Esophagus (tissue), 2 donors: ENCODE measurements around the gene RALGPS2. TPM values are rescaled to one million over a fixed set of nuclear protein-coding genes. Genes with fewer than 3 reads are reported as not detected.
A peak's percentile ranks its signal among the peaks of the same experiment; 100 is the strongest.

ENCODE experiments used
- H3K27ac ChIP-seq, 2 donors: one replicate each; pipeline ENCODE4 v1.5.1; 2013; ENCODE audit warnings: low read depth in 2 of 2, mild to moderate bottlenecking in 2 of 2, inconsistent platforms in 1 of 2, low read length in 1 of 2, moderate library complexity in 1 of 2
- H3K27me3 ChIP-seq, 2 donors: one replicate each; pipeline ENCODE4 v1.6.1; 2013; ENCODE audit warnings: low read length in 2 of 2, control low read depth in 1 of 2, mild to moderate bottlenecking in 1 of 2; ENCODE audit not compliant: insufficient read depth in 2 of 2, control insufficient read depth in 1 of 2
- H3K36me3 ChIP-seq, 2 donors: one replicate each; pipeline ENCODE4 v1.6.1; 2013; ENCODE audit warnings: low read length in 1 of 2; ENCODE audit not compliant: control insufficient read depth in 2 of 2, insufficient read depth in 2 of 2
- H3K4me1 ChIP-seq, 2 donors: one replicate each; pipeline ENCODE4 v1.6.1; 2013; ENCODE audit warnings: low read length in 1 of 2; ENCODE audit not compliant: control insufficient read depth in 2 of 2, insufficient read depth in 2 of 2
- H3K4me3 ChIP-seq, 2 donors: one replicate each; pipeline ENCODE4 v1.5.1; 2013; ENCODE audit warnings: low read length in 2 of 2, mild to moderate bottlenecking in 2 of 2, low read depth in 1 of 2, moderate library complexity in 1 of 2
- H3K9me3 ChIP-seq, 2 donors: one replicate each; pipeline ENCODE4 v1.6.1; 2013; ENCODE audit warnings: mild to moderate bottlenecking in 2 of 2, low read depth in 1 of 2, low read length in 1 of 2, moderate library complexity in 1 of 2; ENCODE audit not compliant: control insufficient read depth in 2 of 2, insufficient read depth in 1 of 2
- WGBS, 2 donors: extraction: QIAGEN DNeasy Blood & Tissue Kit; methylation state at CpG; one replicate each; pipeline ENCODE4 v1.1.7; 2013; 5-methylcytosine and 5-hydroxymethylcytosine counted together
- polyA plus RNA-seq, 2 donors: library from polyadenylated mRNA; stranded (reverse); fragments of 200-250 nt; gene quantifications; one replicate each; pipeline ENCODE4 v1.2.3, GENCODE V29; 2013
- donor health status: healthy with polysubstance abuse.
- donor health status: Bipolar disorder and iron deficiency.

The RALGPS2 gene, protein sequence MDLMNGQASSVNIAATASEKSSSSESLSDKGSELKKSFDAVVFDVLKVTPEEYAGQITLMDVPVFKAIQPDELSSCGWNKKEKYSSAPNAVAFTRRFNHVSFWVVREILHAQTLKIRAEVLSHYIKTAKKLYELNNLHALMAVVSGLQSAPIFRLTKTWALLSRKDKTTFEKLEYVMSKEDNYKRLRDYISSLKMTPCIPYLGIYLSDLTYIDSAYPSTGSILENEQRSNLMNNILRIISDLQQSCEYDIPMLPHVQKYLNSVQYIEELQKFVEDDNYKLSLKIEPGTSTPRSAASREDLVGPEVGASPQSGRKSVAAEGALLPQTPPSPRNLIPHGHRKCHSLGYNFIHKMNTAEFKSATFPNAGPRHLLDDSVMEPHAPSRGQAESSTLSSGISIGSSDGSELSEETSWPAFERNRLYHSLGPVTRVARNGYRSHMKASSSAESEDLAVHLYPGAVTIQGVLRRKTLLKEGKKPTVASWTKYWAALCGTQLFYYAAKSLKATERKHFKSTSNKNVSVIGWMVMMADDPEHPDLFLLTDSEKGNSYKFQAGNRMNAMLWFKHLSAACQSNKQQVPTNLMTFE
- polyA plus RNA-seq: 1 to 10 TPM; 7.6 to 8.6 TPM

DNA sequence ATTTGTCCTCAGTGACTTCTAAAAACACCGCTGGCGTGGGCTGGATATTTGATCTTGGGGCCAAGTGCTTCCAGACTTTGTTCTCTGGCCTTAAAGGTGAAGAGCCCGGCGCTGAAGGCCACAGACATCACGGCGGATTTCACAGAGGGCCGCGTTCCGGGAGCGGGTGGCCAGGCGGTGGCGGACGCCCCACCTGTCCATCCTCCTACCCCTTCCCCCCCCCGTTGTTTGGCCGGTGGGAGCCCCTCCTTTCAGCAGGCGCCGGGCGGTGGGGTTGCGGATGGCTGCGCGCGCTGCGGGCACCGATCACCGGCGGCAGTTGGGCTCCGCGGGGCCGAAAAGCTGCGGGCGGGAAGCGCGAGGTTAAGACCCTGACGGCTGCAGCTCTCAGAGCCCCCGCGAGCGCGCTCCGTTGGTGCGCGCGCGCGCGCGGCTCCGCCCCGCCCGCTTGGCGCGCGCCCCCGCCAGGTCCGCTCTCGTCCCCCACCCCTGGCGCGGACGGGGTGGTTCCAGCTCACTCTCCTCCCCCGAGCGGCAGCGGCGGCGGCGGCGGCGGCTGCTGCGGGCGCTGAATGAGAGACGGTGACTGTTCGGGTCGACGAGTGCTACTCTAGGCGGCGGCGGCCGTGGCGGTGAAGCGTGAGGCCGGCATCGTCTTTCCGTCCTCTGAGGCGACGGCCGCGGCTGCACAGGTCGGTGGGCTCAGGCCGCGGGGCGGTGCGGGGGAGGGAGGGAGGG, at the start of gene RALGPS2:
Gene RALGPS2 (plus strand): TSS at position 517 of the 738 bp plus-strand sequence. CDS start 51,521 bp downstream, outside the sequence.
- Histone ChIP-seq H3K9me3 (no peaks in the 10 kb centered on the region), H3K4me1 (no peaks in the 10 kb centered on the region), H3K36me3 (no peaks in the 10 kb centered on the region), H3K27me3 (no peaks in the 10 kb centered on the region), H3K27ac (peak within 1 kb of the TSS; percentile 92 to 94), H3K4me3 (peak within 1 kb of the TSS; percentile 84 to 88)
- WGBS, 2 donors: 1% methylated on average over 85 to 90 of the region's 90 CpGs

DNA sequence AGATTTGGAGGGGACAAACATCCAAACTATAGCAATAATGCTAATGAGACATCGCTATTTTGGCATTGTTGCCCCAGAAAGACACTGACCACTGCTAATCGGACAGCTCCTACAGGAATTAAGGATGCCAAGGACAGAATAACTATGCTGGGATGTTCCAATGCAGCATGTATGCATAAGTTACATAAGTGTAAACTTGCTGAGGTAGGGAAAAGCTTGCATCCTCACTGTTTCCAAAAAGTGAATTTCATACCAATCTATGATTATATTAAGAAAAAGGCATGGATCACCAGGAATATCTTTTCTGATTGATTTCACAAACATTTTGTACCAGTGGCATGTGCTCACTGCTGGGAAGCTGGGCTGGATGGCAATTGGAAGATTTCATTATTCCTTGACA, 45.8 kb upstream of the RALGPS2 start:
- Histone ChIP-seq H3K4me1 (no peaks in the 10 kb centered on the region), H3K9me3 (peaks cover 0 to 2% of the 10 kb centered on the region in 2 donors), H3K27me3 (no peaks in the 10 kb centered on the region), H3K36me3 (no peaks in the 10 kb centered on the region), H3K27ac (no peak overlapping the region), H3K4me3 (no peak overlapping the region)
- WGBS, 2 donors: 87 to 95% methylated on average over 2 of the region's 2 CpGs

DNA sequence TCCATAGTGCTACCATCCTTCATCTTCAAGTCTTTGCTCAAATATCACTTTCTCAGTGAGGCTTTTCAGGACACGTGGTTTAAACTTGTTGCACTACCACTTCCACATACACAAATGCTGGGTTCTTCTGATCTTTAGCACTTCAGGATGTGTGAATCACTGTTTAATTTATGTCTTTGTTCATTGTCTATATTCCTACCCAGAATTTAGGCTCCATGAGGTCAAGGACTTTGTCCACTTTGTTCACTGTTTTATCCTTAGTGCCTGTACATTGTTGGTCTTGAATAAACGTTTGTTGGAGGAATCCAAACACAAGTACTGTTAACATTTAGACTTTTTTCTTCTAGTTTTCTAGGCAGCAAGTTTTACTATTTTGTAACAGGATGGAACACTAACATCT, 42.6 kb upstream of the RALGPS2 start:
- no peaks in the 10 kb centered on the region for H3K36me3 ChIP-seq
- no peaks in the 10 kb centered on the region for H3K27me3 ChIP-seq
- no peak overlapping the region for H3K4me3 ChIP-seq
- WGBS, 2 donors: 19 to 33% methylated on average over 2 of the region's 2 CpGs
- no peaks in the 10 kb centered on the region for H3K4me1 ChIP-seq
- H3K27ac ChIP-seq: no peak overlapping the region
- H3K9me3 ChIP-seq: no peaks in the 10 kb centered on the region

DNA sequence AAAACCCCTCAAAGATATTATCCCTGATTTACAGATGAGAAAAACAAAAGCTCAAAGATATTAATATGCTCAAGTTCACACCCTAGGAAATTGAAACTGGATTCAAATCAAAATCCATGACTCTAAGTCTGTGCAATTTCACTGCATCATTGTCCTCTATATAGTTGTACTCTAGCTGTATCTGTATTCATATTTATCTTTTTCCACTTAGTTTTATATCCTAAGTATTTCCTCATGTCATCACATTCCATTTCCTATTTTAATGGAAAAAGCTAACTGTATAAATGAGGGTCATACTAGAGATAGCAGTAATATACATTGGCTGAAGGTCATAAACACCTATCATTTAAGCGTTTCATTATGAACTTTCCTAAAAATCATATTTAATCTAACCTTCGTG, 42.2 kb upstream of the RALGPS2 start:
- Histone ChIP-seq H3K27me3 (no peaks in the 10 kb centered on the region), H3K4me1 (no peaks in the 10 kb centered on the region), H3K9me3 (no peaks in the 10 kb centered on the region), H3K4me3 (no peak overlapping the region), H3K36me3 (no peaks in the 10 kb centered on the region), H3K27ac (no peak overlapping the region)
- 76 to 79% methylated on average over 2 of the region's 2 CpGs for WGBS, 2 donors

DNA sequence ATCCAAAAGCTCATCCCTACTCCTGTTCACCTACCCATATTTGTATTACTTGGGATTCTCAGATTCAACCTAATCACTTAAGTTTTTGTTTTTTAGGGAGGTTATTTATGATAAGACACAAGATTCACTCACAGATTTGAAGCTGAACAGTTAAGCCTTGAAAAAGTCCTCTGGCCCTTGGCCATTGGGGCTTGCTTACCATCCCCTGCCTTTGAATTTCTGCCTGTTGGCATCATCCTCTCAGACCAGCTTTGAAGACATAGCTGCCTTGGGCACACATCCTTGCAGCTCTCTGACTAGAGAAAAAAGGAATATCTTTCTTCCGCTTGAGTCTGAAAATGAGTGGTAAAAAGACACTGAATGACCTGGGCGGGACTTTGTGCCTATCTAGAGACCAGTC, 41.8 kb upstream of the RALGPS2 start:
- Histone ChIP-seq H3K27me3 (no peaks in the 10 kb centered on the region), H3K4me3 (no peak overlapping the region), H3K4me1 (no peaks in the 10 kb centered on the region), H3K27ac (no peak overlapping the region), H3K36me3 (no peaks in the 10 kb centered on the region), H3K9me3 (no peaks in the 10 kb centered on the region)
- 86 to 89% methylated on average over 2 of the region's 2 CpGs for WGBS, 2 donors

DNA sequence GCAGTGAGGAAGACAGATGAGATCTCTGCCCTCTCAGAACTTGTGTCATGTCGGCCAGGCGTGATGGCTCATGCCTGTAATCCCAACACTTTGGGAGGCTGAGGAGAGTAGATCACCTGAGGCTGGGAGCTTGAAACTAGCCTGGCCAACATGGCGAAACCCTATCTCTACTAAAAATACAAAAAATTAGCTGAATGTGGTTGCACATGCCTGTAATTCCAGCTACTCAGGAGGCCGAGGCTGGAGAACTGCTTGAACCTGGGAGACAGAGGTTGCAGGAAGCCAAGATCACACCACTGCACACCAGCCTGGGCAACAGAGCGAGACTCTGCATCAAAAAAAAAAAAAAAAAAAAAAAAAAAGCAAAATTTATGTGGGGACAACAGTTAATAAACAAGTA, 40.9 kb upstream of the RALGPS2 start:
- Histone ChIP-seq H3K27ac (no peak overlapping the region), H3K4me1 (no peaks in the 10 kb centered on the region), H3K36me3 (no peaks in the 10 kb centered on the region), H3K9me3 (no peaks in the 10 kb centered on the region), H3K27me3 (no peaks in the 10 kb centered on the region), H3K4me3 (no peak overlapping the region)
- WGBS, 2 donors: 93 to 94% methylated on average over 5 of the region's 5 CpGs

DNA sequence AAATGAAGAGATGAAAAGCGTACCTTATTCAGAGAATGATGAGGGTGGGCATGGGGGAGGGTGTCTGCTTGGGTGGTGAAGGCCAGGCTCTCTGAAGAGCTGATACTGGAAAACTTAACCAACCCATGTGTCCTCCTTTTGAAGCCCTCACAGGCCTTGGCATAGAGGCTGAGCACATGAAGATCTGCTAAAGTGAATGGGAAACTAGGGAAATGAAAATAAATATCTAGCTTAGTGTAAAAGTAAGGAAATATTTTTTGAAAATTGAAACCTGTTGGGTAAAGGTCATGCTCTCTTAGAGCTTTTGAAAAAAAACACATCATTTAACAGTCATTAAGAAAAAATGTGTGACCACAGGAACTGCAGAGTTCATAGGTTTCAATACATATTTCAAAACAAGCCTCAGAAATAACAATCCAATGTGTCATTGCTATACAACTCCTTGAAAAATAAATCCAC, 40.5 kb upstream of the RALGPS2 start:
- Histone ChIP-seq H3K36me3 (no peaks in the 10 kb centered on the region), H3K4me3 (no peak overlapping the region), H3K27me3 (no peaks in the 10 kb centered on the region), H3K27ac (no peak overlapping the region), H3K9me3 (no peaks in the 10 kb centered on the region), H3K4me1 (no peaks in the 10 kb centered on the region)
- 88 to 92% methylated on average over 1 of the region's 1 CpG for WGBS, 2 donors

DNA sequence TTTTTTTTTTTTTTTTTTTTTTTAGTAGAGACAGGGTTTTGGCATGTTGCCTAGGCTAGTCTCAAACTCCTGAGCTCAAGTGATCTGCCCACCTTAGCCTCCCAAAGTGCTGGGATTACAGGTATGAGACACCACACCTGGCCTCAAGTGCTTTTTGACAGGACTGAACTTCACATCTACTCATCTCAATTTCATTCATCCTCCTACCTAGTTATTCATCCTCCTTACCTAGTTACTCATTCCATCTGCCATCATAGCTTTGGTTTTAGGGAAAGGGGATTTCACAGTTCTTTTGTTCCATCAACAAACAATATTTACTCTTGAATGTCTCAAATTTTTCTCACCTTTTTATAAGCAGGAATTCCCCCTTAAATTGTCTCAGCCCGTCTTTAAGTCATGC, 38.6 kb upstream of the RALGPS2 start:
- Histone ChIP-seq H3K27me3 (no peaks in the 10 kb centered on the region), H3K4me3 (no peak overlapping the region), H3K36me3 (no peaks in the 10 kb centered on the region), H3K4me1 (no peaks in the 10 kb centered on the region), H3K9me3 (no peaks in the 10 kb centered on the region), H3K27ac (no peak overlapping the region)
- WGBS, 2 donors: 76 to 77% methylated on average over 1 of the region's 1 CpG

DNA sequence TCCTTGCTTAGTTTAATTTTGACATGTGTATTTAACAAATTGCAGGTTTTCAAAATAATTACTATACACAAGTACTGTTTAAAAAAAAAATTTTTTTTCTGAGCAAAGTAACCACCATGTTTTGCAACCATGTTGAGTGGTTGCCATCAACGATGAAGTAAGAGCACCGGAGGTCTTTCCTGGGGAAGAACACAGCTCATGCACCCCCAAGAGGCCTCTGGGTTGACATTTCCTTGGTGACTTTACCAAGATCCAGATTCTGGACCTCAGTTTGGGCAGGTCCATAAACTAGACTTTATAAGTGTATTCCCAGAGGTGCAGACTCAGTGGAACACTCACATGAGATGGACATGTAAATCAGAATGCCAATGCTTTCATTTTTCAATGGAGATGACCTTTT, 36.8 kb upstream of the RALGPS2 start:
- WGBS, 2 donors: 71 to 86% methylated on average over 2 of the region's 2 CpGs
- Histone ChIP-seq H3K4me3 (no peak overlapping the region), H3K4me1 (no peaks in the 10 kb centered on the region), H3K27ac (no peak overlapping the region), H3K9me3 (no peaks in the 10 kb centered on the region), H3K36me3 (no peaks in the 10 kb centered on the region), H3K27me3 (no peaks in the 10 kb centered on the region)
